Natural killer cell (primary cell): ENCODE results near the gene EIF4A2. TPM values are rescaled to one million over a fixed set of nuclear protein-coding genes. Genes with fewer than 3 reads are reported as not detected.

Experiments used
- ATAC-seq, 3 donors: fragments of 150-1000 bp in 2 of 3; fragments of 200-7000 bp in 1 of 3; cut with Tn5 transposase; 1 replicate in 1 of 3; 2 replicates in 2 of 3; pipeline ENCODE4 v1.10.0; 2021; ENCODE audit warnings: mild to moderate bottlenecking in 2 of 3, moderate library complexity in 2 of 3
- DNase-seq, 2 donors: peaks; one replicate each; pipeline versions ENCODE4 v3.0.0 to v3.0.0-alpha.2; 2013 to 2021; ENCODE audit warnings: mixed read lengths in 1 of 2
- H3K27ac ChIP-seq: one replicate; pipeline ENCODE4 v1.5.1; 2013; ENCODE audit warnings: mild to moderate bottlenecking, low read length
- H3K27me3 ChIP-seq: one replicate; pipeline ENCODE4 v1.6.1; 2013; ENCODE audit warnings: low read length; ENCODE audit not compliant: control insufficient read depth, insufficient read depth
- H3K36me3 ChIP-seq: one replicate; pipeline ENCODE4 v1.6.1; 2013; ENCODE audit warnings: low read length; ENCODE audit not compliant: control insufficient read depth, insufficient read depth
- H3K4me1 ChIP-seq: one replicate; pipeline ENCODE4 v1.6.1; 2013; ENCODE audit warnings: low read length; ENCODE audit not compliant: control insufficient read depth, insufficient read depth
- H3K4me3 ChIP-seq: one replicate; pipeline ENCODE4 v1.5.1; 2013; ENCODE audit warnings: low read length
- H3K9me3 ChIP-seq: one replicate; pipeline ENCODE4 v1.6.1; 2013; ENCODE audit warnings: low read length; ENCODE audit not compliant: control insufficient read depth, insufficient read depth
- H3K27ac Mint-ChIP-seq, 2 donors: one replicate each; pipeline ENCODE4 v1.8.0; 2022; ENCODE audit warnings: mild to moderate bottlenecking in 2 of 2, mixed read lengths in 2 of 2, moderate library complexity in 1 of 2
- H3K27me3 Mint-ChIP-seq, 2 donors: one replicate each; pipeline ENCODE4 v1.8.0; 2022; ENCODE audit warnings: low read depth in 2 of 2, mixed read lengths in 2 of 2
- H3K36me3 Mint-ChIP-seq: one replicate; pipeline ENCODE4 v1.8.0; 2022; ENCODE audit warnings: mixed read lengths
- H3K4me1 Mint-ChIP-seq, 2 donors: one replicate each; pipeline ENCODE4 v1.8.0; 2022; ENCODE audit warnings: mixed read lengths in 2 of 2
- H3K4me3 Mint-ChIP-seq: one replicate; pipeline ENCODE4 v1.8.0; 2022; ENCODE audit warnings: mild to moderate bottlenecking, moderate library complexity, mixed read lengths
- H3K9me3 Mint-ChIP-seq, 2 donors: one replicate each; pipeline ENCODE4 v1.8.0; 2022; ENCODE audit warnings: mixed read lengths in 2 of 2
- CTCF ChIP-seq: fragments of 200-600 bp; IDR thresholded peaks from one replicate; pipeline ENCODE4 v1.8.0; 2022; ENCODE audit warnings: antibody characterized with exemption
- whole genome bisulfite sequencing: methylation state at CpG from one replicate; pipeline ENCODE4 v1.1.7; 2013; ENCODE audit warnings: missing lambda C conversion rate; ENCODE audit not compliant: insufficient coverage; 5-methylcytosine and 5-hydroxymethylcytosine counted together
- intact Hi-C: fragments of 100-400 bp; cut with micrococcal nuclease; formaldehyde crosslinking; loops from one replicate; pipeline ENCODE4 v1.14.2; 2022
- total RNA-seq, 4 donors: library from RNA; stranded (reverse); fragments of 120-200 nt in 1 of 4; gene quantifications; one replicate each; pipeline versions ENCODE4 v1.2.3 to v1.2.4, GENCODE V29; 2013 to 2022

The EIF4A2 gene
- total RNA-seq, 3 donors from 2014 or later (not counting 1 experiment from before 2014, with no cell fraction given): 551 to 652 (median 621) TPM

- WGBS: 92% methylated on average over 5 of the region's 5 CpGs
- no peak overlapping the region for H3K4me3 Mint-ChIP-seq
- intact Hi-C loops: no loop called here
Observed at GRCh38 chr3:186754871-186755270, 28.5 kb upstream of the EIF4A2 start.

GRCh38 chr3:186757214-186757613 lies 26.2 kb upstream of the EIF4A2 start:
- no peaks in the 10 kb centered on the region for H3K36me3 Mint-ChIP-seq
- ATAC-seq: no peak
- WGBS: 88% methylated on average over 7 of the region's 8 CpGs

More at GRCh38 chr3:186754871-186755270, 28.5 kb upstream of the EIF4A2 start:
- no peak for TF ChIP-seq CTCF
- ATAC-seq (no peak), DNase-seq (no peak)
- H3K9me3 Mint-ChIP-seq: no peaks in the 10 kb centered on the region
- Histone ChIP-seq H3K4me3 (no peak overlapping the region), H3K4me1 (no peaks in the 10 kb centered on the region), H3K36me3 (no peaks in the 10 kb centered on the region), H3K9me3 (no peaks in the 10 kb centered on the region), H3K27me3 (no peaks in the 10 kb centered on the region), H3K27ac (no peak overlapping the region)
- no peaks in the 10 kb centered on the region for H3K4me1 Mint-ChIP-seq
- H3K36me3 Mint-ChIP-seq: no peaks in the 10 kb centered on the region
- H3K27me3 Mint-ChIP-seq: peaks cover 14 to 23% of the 10 kb centered on the region in 2 donors
- H3K27ac Mint-ChIP-seq: no peak overlapping the region

GRCh38 chr3:186757686-186758220 lies 25.6 kb upstream of the EIF4A2 start:
- H3K27ac Mint-ChIP-seq: no peak overlapping the region
- H3K27ac ChIP-seq: no peak overlapping the region
- WGBS: 95% methylated on average over 8 of the region's 8 CpGs
- peaks cover 11 to 23% of the 10 kb centered on the region in 2 donors for H3K27me3 Mint-ChIP-seq
- no peak for TF ChIP-seq CTCF
- H3K36me3 ChIP-seq: no peaks in the 10 kb centered on the region
- DNase-seq: no peak
- H3K36me3 Mint-ChIP-seq: no peaks in the 10 kb centered on the region
- no peaks in the 10 kb centered on the region for H3K27me3 ChIP-seq
- no peak overlapping the region for H3K4me3 Mint-ChIP-seq
- H3K9me3 ChIP-seq: no peaks in the 10 kb centered on the region
- H3K4me3 ChIP-seq: no peak overlapping the region
- intact Hi-C loops: no loop called here
- no peaks in the 10 kb centered on the region for H3K4me1 Mint-ChIP-seq
- H3K4me1 ChIP-seq: no peaks in the 10 kb centered on the region
- H3K9me3 Mint-ChIP-seq: no peaks in the 10 kb centered on the region
- ATAC-seq: no peak

More at GRCh38 chr3:186757214-186757613, 26.2 kb upstream of the EIF4A2 start:
- H3K27ac ChIP-seq: no peak overlapping the region
- no peaks in the 10 kb centered on the region for H3K9me3 ChIP-seq
- no peaks in the 10 kb centered on the region for H3K27me3 ChIP-seq
- intact Hi-C loops: no loop called here
- no peak overlapping the region for H3K4me3 ChIP-seq
- Mint-ChIP-seq H3K27me3 (peaks cover 11 to 23% of the 10 kb centered on the region in 2 donors), H3K27ac (no peak overlapping the region), H3K9me3 (no peaks in the 10 kb centered on the region), H3K4me3 (no peak overlapping the region), H3K4me1 (no peaks in the 10 kb centered on the region)
- H3K4me1 ChIP-seq: no peaks in the 10 kb centered on the region
- no peak for DNase-seq
- no peak for TF ChIP-seq CTCF
- H3K36me3 ChIP-seq: no peaks in the 10 kb centered on the region
